GM13976 (cell line): ENCODE data around the gene ARL13A.
"Not testable (repeated sequence)": the region's sequence is repeated elsewhere in the genome, so short reads cannot be mapped to it uniquely, and the experiment has no call there.

Experiments
- DNase-seq: peaks from one replicate; pipeline ENCODE4 v3.0.0; 2012; ENCODE audit warnings: low spot score
- CTCF ChIP-seq: IDR thresholded peaks from 2 replicates; pipeline ENCODE4 v1.5.1; 2012; ENCODE audit warnings: borderline replicate concordance, mild to moderate bottlenecking; ENCODE audit not compliant: insufficient read depth; ENCODE audit errors: extremely low read depth, missing control alignments, control extremely low read depth
- in situ Hi-C: fragments of 300-500 bp; cut with MboI; formaldehyde crosslinking; loops from one replicate; pipeline ENCODE4 v1.12.0; 2022; ENCODE audit warnings: low sequenced_read_pairs, mixed read lengths, inconsistent platforms; ENCODE audit not compliant: unreplicated experiment

The ARL13A gene

GRCh38 chrX:100999451-100999850 is 29.9 kb downstream of the ARL13A start:
- no peak for TF ChIP-seq CTCF
- DNase-seq = no peak
- in situ Hi-C loops = no loop called here

GRCh38 chrX:101009090-101009489 is 39.6 kb downstream of the ARL13A start:
- no peak for TF ChIP-seq CTCF
- no peak for DNase-seq
- in situ Hi-C loops = no loop called here

GRCh38 chrX:101012031-101012430 is 42.5 kb downstream of the ARL13A start:
- in situ Hi-C loops, DNase-seq: not testable (repeated sequence)

GRCh38 chrX:101022020-101022419 is 52.5 kb downstream of the ARL13A start:
- no peak for TF ChIP-seq CTCF
- in situ Hi-C loops = no loop called here
- DNase-seq = no peak

- no peak for TF ChIP-seq CTCF
- in situ Hi-C loops = no loop called here
- DNase-seq = no peak
Observed at GRCh38 chrX:101025126-101025525, 55.6 kb downstream of the ARL13A start.

- in situ Hi-C loops = no loop called here
- no peak for TF ChIP-seq CTCF
- no peak for DNase-seq
Observed at GRCh38 chrX:101028562-101028961, 59.1 kb downstream of the ARL13A start.

- TF ChIP-seq CTCF = no peak
- no peak for DNase-seq
- in situ Hi-C loops = no loop called here
Observed at GRCh38 chrX:101029665-101030064, 60.2 kb downstream of the ARL13A start.
